ENCODE results near the gene FAM110D.

Gene FAM110D

GRCh38 chr1:26145960-26146294 is 13.0 kb upstream of the FAM110D start:
- no peak for DNase-seq (ENCODE audit: low read depth)
- TF ChIP-seq, protein P1, sequence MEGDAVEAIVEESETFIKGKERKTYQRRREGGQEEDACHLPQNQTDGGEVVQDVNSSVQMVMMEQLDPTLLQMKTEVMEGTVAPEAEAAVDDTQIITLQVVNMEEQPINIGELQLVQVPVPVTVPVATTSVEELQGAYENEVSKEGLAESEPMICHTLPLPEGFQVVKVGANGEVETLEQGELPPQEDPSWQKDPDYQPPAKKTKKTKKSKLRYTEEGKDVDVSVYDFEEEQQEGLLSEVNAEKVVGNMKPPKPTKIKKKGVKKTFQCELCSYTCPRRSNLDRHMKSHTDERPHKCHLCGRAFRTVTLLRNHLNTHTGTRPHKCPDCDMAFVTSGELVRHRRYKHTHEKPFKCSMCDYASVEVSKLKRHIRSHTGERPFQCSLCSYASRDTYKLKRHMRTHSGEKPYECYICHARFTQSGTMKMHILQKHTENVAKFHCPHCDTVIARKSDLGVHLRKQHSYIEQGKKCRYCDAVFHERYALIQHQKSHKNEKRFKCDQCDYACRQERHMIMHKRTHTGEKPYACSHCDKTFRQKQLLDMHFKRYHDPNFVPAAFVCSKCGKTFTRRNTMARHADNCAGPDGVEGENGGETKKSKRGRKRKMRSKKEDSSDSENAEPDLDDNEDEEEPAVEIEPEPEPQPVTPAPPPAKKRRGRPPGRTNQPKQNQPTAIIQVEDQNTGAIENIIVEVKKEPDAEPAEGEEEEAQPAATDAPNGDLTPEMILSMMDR (IDR thresholded peaks at IDR 0.05; ENCODE audit: low read depth, low read length, missing control alignments): no peak
- H3K4me3 ChIP-seq (ENCODE audit: low read depth, low read length): no peak overlapping the region

DNA sequence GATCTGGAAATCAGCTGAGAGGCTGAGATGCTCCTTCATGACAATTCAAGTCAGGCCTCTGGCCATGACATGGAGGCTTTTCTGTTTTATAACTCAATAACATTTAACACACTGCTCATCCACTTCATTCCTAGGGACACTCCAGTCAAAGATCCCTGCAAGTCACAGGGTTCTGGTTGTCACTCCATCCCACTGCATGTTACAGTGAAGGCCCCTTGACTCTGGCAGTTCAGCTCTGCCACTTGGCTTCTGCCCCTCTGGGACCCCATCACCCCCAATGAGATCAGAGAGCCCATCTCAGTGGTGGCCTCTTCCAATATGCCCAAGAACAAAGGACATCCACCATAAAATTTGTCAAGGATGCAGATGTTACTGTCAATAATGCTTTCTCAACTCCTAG is 10.0 kb upstream of the FAM110D start:
- DNase-seq (ENCODE audit: low read depth): no peak
- no peak overlapping the region for H3K4me3 ChIP-seq (ENCODE audit: low read depth, low read length)
- TF ChIP-seq, protein P1 (IDR thresholded peaks at IDR 0.05; ENCODE audit: low read depth, low read length, missing control alignments): no peak

DNA sequence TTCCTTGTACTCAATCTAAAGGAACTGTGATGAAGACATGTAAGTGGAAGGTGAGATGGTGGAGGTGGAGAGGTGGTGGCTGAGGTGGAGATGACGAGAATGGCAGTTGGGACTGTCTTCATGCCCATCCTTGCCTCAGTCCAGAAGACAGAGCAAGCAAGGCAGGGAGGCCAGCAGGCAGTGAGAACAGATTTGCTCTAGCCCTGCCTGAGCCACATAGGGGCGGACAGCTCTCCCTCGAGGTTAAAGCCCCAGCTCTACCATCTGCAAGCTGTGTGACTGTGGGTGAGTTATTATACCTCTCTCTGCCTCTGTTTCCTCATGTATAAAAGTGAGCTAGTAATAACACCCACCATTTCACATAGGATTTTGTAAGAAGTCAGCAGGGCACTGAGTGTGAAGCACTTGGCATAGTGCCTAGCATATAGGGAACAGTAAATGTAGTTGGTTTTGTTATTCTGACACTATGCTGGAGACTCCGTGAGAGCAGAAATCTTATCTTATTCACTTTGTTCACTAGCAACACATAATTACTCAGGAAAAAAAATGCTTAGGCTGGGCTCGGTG is 4.8 kb upstream of the FAM110D start:
- TF ChIP-seq, protein P1 (IDR thresholded peaks at IDR 0.05; ENCODE audit: low read depth, low read length, missing control alignments): no peak
- no peak for DNase-seq (ENCODE audit: low read depth)
- H3K4me3 ChIP-seq (ENCODE audit: low read depth, low read length): no peak overlapping the region

DNA sequence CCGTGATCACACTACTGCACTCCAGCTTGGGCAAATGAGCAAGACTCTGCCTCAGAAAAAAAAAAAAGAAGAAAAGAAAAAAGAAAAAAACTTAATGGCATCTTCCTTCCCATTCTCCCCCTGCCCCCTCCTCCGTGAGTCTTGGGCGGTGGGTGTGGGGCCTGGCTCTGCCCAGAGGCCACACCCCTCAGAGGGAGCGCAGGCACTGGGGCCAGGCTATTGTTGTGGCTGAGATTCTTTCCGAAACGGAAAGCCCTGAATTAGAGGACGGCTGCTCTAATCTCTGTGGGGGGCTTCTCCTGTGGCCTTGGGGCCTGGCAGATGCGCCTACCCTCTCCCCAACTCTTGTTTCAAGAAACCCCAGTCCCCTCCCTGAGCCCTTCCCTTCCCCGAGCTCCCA is 4.1 kb upstream of the FAM110D start:
- H3K4me3 ChIP-seq (ENCODE audit: low read depth, low read length): no peak overlapping the region
- DNase-seq (ENCODE audit: low read depth): no peak
- TF ChIP-seq, protein P1 (IDR thresholded peaks at IDR 0.05; ENCODE audit: low read depth, low read length, missing control alignments): no peak

- no peak overlapping the region for H3K4me3 ChIP-seq (ENCODE audit: low read depth, low read length)
- DNase-seq (ENCODE audit: low read depth): no peak
- TF ChIP-seq, protein P1 (IDR thresholded peaks at IDR 0.05; ENCODE audit: low read depth, low read length, missing control alignments): no peak
Observed at GRCh38 chr1:26155370-26156284, 3.3 kb upstream of the FAM110D start.

DNA sequence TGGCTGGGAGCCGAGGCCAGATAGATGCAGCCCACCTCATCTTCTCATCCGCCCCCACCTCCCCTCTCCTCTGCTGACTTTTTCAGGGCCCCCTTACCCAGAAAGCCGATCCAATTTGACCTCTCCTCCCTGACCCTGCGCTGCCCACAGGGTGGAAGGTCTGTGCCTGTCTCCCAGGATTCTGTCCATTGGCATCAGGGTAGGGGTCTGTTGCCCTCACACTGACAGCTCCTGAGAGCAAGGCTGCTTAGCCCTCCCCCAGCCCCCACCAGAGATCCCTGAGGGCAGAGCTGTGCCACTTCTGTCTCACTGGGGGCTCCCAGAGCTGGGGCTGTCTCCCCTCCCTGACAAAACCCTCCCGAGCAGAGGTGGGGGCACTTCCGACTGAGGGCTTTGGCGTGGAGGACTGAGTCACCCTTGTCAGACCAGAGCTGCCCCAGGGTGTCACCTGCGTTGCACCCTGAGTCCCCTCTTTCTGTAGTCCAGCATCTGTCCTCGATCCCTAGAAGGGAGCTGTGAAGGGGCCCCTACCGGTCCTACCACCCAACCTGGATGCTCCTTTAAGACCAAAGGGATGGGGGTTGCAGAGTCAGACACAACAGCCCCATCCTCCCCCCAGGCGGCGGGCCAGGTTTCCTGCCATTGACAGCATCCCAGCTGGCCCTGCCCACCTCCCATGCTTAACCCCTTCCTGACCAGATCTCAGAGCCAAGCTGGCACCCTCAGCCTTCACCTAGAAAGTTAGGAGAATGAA is 2.4 kb upstream of the FAM110D start:
- no peak for DNase-seq (ENCODE audit: low read depth)
- TF ChIP-seq, protein P1 (IDR thresholded peaks at IDR 0.05; ENCODE audit: low read depth, low read length, missing control alignments): no peak
- no peak overlapping the region for H3K4me3 ChIP-seq (ENCODE audit: low read depth, low read length)
